ENCODE data around the gene ERI2.
"Not testable (repeated sequence)": the region's sequence is repeated elsewhere in the genome, so short reads cannot be mapped to it uniquely, and the experiment has no call there.

The ERI2 gene

DNA sequence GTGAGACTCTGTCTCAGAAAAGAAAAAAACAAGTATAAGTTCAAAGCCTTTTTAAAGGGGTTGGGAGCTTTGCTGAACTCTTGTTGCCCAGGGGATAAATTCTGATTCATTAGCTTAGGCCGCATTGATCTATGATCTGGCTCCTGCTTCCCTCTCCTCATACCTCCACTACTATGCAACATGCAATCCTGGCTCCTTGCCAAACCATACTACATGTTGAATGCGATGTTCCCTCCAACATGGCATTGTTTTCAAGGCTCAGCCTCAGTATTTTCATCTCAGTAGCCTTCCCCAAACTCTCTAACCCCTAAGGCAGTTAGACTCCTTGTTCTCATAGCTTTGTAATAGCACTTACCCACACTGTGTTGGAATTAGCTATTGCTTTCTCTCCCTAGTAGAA is 6.2 kb upstream of the ERI2 start:
- DNase-seq, result no peak

GRCh38 chr16:20811889-20812439 is 5.7 kb upstream of the ERI2 start:
- no peak for DNase-seq

GRCh38 chr16:20807862-20808261 is 1.6 kb upstream of the ERI2 start:
- no peak for DNase-seq

GRCh38 chr16:20805684-20806167 is 546 bp downstream of the ERI2 start:
- not testable (repeated sequence) for DNase-seq

DNA sequence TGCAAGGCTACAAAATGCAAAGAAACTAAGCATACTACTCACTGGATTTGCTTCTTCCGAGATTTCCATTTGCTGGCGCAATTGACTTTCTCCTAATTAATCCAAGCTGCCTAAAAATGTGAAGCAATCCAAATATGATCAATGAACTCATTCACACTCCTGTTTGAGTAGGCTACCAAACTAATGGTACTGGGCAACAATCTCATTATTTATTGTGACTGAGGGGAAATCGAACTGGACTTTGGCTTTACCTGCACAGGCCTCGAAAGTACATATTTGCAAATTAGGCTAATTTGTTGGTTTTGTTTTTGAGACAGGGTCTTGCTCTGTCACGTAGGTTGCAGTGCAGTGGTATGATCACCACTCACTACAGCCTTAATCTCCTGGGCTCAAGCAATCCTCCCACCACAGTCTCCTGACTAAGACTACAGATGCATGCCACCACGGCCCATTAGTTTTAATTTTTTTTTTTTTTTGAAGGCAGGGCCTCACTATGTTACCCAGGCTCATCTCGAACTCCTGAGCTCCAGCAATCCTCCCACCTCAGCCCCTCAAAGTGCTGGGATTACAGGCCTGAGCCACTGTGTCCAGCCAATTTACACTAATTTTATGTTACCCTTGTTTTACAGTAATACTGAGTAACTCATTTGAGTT is 2.6 kb downstream of the ERI2 start:
- no peak for DNase-seq

DNA sequence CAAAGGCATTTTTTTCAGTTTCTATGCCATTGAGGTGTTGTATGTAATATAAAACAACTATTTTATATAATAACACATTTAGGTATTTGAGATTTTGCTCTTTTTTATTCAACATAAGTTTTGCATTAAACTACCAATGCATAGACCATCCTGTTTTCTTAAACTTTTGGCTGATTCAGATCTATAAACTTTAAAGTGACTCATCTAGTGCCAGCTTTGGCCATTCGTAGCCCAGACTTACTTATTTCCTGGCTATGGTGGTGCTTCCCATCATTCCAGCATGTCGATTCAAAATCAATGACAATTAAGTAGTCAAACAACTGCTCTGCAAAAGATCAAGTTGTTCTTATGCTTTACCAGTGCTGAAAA is 3.1 kb downstream of the ERI2 start:
- no peak for DNase-seq

DNA sequence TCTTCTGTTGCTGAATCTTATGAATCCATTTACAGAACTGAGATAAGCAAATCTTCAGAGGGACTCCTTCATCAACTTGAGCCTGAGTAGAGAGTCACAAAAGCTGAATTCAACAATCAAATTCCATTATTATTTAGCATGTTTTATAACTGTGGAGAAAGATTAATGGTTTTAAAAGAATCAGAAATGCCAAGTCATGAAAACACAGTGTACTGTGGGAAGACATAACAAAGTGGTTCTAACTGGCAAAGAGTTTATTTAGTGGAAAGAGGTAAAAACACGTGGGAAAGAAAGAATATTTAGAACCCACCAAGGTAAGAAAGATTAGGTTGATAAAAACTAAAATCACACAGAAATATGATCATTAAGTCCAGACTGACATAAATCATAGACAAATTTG is 5.0 kb downstream of the ERI2 start:
- DNase-seq, result no peak

- no peak for DNase-seq
These were observed 6.7 kb downstream of the ERI2 start for GRCh38 chr16:20799599-20799998.

- DNase-seq, result no peak
These were observed 7.9 kb downstream of the ERI2 start for GRCh38 chr16:20798364-20798763.

GRCh38 chr16:20791923-20792612 is 14.2 kb downstream of the ERI2 start:
- DNase-seq, result no peak

DNA sequence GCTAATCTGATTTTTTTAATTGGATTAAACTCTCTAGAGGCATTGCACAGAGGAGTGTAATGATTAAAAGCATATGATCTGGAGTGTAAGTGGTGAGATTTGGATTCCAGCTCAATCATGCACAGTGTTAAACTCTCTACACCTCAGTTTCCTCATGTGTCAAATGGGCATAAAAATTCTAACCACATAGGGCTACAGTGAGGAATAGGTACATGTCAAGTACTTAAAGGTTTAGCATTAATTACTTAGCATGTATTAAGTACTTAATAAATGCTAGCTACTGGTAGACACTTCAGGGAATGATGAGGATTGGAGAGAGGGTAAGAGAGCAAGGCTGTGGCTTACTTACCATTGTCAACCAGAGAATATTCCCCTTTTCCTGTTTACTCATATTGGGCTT is 17.1 kb downstream of the ERI2 start:
- DNase-seq, result no peak

DNA sequence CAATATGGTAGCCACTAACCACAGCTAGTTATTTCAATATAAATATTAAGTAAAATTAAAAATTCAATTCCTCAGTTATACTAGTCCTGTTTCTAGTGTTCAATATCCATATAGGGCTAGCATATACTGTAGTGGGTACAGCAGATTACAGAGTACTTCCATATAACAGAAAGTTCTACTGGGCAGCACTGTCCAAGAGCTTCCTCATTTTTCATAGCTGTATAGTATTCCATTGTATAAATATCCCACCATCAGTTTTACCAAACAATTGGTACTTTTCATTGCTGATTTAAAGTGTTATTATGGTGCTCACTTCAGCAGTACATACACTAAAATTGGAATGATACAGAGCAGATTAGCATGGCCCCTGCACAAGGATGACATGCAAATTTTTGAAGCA is 22.1 kb downstream of the ERI2 start:
- DNase-seq, result no peak

DNA sequence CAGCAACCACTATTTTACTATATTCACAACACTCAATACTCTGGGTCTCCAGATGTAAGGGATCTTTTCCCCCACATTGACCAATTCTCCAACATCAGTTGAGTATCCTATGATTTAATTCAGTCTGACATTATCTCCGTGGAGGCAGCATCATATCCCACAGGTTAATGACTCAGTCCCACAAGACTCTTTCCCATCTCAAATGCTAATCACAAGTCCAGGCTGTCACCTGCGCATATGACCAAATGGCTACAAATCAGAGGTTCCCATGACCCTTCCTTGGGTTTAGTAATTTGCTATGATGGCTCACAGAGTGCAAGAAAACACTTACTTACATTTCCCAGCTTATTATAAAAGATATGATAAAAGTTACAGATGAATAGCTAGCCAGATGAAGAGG is 23.8 kb downstream of the ERI2 start:
- no peak for DNase-seq

DNA sequence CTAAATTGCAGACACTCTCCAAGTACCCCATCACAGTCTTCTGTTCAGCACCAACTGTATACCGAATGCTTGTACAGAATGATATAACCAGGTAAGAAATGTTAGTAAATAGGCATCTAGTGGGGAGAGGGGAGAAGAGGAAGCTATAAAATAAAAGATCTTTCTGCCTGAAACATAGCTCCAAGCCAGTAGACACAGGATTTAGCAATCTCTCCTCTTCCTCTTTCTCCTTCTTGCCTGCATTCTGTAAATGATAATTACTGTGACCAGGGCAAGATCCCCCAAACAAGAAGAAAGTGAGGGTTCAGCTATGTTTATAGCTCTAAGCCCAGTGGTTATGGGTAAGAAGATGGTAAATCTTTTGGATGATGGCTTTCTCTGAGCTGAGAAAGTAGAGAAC is 24.6 kb downstream of the ERI2 start:
- no peak for DNase-seq

DNA sequence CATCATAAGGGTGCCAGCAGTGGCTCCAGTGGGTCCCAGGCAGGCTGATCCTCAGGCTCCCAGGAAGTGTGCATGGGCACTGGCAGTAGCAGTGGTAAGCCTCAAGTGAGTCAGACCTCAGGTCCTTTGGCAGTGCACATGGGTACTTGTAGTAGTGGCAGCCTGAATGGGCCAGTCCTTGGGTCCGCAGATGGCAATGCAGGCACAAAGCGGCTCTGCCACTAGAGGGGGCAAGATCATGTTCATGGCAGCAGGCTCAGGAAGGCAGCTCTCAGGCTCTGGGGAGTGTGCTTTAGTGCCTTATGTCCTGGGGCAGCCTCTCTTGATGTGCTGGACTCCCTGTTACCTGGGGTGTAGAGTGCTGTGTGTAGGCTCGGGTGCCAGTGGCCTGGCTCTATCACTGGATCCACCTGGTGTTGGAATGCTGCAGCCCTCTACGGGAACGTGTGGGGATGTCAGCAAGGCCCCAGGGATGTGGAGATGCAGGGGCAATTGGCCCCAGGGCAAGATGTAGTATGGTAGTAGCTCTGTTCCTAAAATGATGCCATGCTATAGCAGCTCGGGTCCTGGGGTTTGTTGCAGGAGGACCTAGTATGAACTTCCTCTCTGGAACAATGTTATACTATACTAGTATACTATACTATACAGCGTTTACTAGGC is 31.4 kb downstream of the ERI2 start:
- peak; percentile 60 for DNase-seq

DNA sequence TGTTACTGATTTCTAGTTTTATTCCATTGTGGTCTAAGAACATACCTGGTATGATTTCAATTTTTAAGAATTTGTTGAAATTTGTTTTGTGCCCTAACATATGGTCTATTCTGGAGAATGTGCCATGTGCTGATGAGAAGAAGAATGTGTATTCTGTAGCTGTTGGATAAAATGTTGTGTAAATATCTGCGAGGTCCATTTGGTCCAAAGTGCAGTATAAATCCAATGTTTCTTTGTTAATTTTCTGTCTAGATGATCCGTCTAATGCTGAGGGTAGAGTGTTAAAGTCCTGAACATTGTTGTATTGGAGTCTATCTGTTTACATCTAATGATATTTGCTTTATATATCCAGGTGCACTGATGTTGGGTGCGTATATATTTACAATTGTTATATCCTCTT is 32.6 kb downstream of the ERI2 start:
- no peak for DNase-seq

DNA sequence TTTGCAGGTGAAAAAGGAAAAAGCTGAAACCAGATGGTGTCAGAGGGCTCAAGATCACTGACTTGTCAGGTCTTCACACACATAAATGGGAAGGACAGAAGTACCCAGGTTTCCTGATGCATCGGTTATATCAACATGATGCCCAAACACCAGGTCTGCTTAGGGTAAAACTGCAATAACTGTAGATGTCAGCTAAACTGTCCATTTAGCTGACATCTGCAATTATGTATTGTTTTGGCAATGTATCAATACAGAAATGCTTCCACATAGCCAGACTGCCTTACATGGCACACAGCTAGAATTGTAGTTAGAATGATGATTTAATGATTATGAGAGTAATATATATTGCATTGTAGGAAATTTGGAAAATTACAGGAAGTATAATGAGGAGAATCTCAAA is 37.5 kb downstream of the ERI2 start:
- no peak for DNase-seq

- DNase-seq, result no peak
These were observed 38.2 kb downstream of the ERI2 start for GRCh38 chr16:20768121-20768520.

- DNase-seq, result no peak
These were observed 38.7 kb downstream of the ERI2 start for GRCh38 chr16:20767577-20767976.

DNA sequence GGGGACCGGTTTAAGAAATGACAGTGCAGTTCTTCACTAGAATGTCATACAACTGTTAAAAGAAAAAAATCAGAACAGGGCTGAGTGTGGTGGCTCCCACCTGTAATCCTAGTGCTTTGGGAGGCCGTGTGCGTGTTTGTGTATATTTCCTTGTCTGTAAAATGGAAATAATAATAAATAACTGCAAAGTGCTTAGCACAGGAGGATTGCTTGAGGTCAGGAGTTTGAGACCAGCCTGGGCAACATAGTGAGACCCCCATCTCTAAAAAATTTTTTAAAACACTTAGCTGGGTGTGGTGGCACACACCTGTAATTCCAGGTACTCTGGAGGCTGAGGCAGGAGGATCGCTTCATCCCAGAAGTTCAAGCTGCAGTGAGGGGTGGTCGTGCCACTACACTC is 40.0 kb downstream of the ERI2 start:
- DNase-seq, result no peak

- DNase-seq, result no peak
These were observed 40.5 kb downstream of the ERI2 start for GRCh38 chr16:20765732-20766131.

DNA sequence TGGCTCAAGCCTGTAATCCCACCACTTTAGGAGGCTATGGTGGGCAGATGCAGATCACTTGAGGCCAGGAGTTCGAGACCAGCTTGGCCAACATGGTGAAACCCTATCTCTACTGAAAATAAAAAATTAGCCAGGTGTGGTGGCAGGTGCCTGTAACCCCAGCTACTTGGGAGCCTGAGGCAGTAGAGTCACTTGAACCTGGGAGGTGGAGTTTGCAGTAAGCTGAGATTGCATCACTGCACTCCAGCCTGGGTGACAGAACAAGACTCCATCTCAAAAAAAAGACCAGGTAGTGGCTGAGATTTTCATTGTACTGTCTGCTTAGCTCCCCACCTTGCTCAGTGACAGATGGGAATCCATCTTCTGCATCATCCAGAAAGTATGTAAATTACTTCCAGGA is 41.8 kb downstream of the ERI2 start:
- not testable (repeated sequence) for DNase-seq

- peak; percentile 36 for DNase-seq
These were observed 42.6 kb downstream of the ERI2 start, which contains the start of gene ACSM3 for GRCh38 chr16:20763461-20764232. Gene ACSM3 (plus strand): TSS chr16:20764014. CDS start chr16:20770035, 6,021 bp downstream.

Data from stimulated activated CD4-positive, alpha-beta T cell treated with anti-CD3 and anti-CD28 coated beads, Interleukin-4, amount 100 ng/mL, for 1 hour (primary cell).